ENCODE measurements around the gene SERPINA10.

GRCh38 chr14:94290197-94290596 is 2.9 kb downstream of the SERPINA10 start:
- TF ChIP-seq CTCF (IDR thresholded peaks at IDR 0.05) (no peak), POLR2A (IDR thresholded peaks at IDR 0.05) (no peak), EP300 (IDR thresholded peaks at IDR 0.05; ENCODE audit: low read depth) (no peak)
